Mucosa of gallbladder (tissue), 1 donor: ENCODE data around the gene IL23R. TPM values are rescaled to one million over a fixed set of nuclear protein-coding genes. Genes with fewer than 3 reads are reported as not detected.
"Not testable (repeated sequence)": the region's sequence is repeated elsewhere in the genome, so short reads cannot be mapped to it uniquely, and the experiment has no call there.

ENCODE experiments used
- DNase-seq: peaks from one replicate; pipeline ENCODE4 v3.0.0-alpha.2; 2020; ENCODE audit warnings: low spot score
- total RNA-seq: library from RNA; stranded (reverse); gene quantifications from one replicate; pipeline ENCODE4 v1.2.1, GENCODE V29; 2021
- donor health status: DM: no; HTN: no; CAD: no.

Gene IL23R, protein sequence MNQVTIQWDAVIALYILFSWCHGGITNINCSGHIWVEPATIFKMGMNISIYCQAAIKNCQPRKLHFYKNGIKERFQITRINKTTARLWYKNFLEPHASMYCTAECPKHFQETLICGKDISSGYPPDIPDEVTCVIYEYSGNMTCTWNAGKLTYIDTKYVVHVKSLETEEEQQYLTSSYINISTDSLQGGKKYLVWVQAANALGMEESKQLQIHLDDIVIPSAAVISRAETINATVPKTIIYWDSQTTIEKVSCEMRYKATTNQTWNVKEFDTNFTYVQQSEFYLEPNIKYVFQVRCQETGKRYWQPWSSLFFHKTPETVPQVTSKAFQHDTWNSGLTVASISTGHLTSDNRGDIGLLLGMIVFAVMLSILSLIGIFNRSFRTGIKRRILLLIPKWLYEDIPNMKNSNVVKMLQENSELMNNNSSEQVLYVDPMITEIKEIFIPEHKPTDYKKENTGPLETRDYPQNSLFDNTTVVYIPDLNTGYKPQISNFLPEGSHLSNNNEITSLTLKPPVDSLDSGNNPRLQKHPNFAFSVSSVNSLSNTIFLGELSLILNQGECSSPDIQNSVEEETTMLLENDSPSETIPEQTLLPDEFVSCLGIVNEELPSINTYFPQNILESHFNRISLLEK
- 0.32 TPM for total RNA-seq

DNA sequence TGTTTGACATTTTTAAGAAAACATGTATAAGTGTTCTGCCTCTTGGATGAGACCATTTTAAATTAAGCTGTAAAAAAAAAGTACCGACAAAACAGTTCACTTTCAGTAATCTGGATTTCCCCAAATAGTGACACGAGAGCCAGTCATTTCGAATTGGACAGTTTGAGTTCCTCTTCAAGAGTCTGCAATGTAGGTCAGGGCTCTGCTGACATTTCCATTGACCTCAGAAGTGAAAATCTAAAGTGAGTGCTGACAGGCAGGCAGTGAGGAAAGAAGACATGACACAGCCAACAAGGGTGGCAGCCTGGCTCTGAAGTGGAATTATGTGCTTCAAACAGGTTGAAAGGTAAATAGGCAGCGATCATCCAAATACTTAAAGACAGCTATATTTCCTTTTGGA is at the start of gene IL23R:
TSS of gene IL23R (plus strand) at position 259 of the 400 bp plus-strand sequence. CDS start 1,667 bp downstream, outside the sequence.
- no peak for DNase-seq

DNA sequence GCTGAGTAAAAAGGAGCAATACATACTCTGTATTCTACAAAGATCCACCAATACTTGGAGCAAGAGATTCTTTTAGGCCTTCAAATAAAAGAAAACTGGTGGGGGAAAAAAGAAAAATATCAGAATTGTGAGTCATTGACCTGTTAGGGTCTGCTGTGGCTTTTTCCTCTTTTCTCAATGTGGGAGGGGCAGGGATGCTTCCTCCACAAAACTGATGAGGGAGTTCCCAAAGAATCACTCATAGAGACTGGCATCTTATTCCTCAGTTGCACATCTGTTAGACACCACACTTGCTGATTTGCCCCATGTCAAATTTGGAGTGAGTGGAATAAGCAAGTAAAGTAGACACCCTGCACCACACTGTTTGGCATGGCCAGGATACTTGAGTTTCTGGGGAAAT is 48.1 kb upstream of the IL23R start:
- DNase-seq, result no peak

DNA sequence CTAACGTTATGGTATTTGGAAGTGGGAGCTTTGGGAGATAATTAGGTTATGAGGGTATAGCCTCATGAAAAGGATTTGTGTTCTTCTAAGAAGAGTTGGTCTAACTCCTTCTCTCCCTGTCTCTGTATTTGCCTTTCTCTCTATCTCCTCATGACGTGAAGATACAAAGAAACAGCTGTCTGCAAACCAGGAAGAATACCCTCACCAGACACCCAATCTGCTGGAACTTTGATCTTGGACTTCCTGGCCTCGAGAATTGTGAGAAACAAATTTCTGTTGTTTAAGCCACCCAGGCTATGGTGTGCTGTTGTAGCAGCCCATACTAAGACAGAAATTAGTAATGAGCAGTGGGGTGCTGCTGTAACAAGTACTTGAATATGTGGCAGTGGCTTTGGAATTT is 47.6 kb upstream of the IL23R start:
- no peak for DNase-seq

DNA sequence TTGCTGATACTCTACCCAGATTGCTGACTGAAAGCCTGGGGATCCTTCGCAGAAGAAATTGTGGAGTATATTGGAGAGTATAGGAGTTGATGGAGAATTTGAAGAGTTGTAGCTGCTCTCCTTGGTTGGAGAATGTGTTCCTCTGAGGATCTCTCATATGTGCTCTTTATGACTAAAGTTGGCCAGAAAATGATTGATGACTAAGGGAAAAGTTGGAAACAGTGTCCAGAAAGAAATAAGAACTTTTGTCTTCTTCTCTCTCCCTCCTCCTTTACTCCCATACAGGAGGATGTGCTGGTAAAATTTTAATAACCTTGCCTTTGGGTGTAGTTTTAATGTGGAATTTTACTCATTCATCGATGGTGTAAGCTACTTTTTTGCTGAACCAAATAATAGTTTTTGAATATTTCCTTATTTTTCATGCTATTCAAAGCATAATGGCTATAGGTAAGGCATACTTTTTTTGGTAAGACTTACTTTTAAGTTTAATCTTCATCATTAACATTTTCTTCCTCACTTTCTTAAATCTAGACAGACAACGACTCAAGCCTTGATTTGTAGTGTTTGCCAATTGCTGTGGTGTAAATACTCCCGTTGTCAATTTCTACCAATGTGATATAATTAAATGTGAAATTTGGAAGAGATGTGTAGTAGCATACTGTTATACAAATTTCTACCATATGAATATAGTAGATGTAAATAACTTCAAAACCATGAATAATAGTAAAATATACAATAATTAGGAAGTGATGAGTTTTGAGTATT is 45.2 kb upstream of the IL23R start:
- no peak for DNase-seq

DNA sequence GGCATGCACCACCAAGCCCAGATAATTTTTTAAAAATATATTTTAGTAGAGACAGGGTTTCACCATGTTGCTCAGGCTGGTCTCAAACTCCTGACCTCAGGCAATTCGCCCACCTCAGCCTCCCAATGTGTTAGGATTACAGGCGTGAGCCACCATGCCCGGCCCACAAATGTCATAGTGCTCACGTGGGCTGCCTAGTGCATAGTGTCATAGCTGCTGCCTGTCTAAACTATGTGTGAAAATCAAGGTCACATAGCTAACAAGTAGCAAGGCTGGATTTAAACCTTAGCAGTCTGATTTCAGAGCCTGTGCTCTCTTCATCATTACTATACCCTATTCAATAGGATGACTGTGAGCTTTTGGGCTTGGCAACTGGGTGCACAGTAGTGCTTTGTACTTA is 41.8 kb upstream of the IL23R start:
- no peak for DNase-seq

DNA sequence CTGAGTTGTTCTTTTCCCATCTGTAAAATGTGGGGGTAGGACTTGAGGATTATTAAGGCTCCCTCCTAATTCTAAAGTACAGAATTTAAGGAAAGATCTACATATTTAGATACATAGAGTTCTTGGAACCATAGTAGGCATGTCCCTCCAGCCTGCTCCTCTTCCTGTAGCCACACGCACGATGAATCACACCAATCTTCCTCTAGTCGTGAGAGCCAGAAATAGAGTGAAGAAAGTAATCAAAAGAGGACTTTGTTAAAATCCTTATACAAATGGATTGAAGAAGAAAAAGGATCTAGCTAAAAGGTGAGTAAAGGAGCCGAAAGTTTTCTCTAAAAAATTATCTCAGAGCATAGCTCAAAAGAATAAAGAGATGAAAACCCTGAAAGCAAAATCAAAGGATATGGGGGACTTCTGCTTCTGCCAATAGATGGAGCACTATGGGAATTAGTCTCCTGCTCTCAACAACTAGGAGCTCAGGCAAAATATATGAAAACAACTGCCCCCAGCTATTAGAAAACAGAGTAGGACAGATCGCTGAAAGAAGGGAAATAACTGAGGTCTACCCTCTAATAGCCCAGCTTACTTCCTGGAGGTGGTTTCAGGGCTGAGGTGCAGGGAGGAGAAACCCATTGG is 40.0 kb upstream of the IL23R start:
- no peak for DNase-seq

DNA sequence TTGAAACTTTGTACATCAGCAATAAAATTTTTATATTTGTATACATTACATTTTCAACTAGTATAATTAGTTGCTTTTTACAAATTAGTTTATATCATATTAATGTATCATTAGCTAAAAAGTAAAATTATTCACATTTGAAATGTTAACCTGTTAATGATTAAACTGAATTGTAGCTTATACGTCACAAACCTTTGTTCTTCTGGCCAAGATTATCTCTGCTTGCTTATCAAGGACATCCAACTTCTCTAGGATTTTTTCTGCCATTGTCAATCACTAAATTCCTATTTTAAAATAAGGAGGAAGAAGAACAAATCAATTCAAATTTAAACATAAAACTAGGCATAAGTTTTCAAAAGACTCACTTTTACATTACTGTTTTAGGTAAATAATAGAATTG is 39.3 kb upstream of the IL23R start:
- DNase-seq, result no peak

DNA sequence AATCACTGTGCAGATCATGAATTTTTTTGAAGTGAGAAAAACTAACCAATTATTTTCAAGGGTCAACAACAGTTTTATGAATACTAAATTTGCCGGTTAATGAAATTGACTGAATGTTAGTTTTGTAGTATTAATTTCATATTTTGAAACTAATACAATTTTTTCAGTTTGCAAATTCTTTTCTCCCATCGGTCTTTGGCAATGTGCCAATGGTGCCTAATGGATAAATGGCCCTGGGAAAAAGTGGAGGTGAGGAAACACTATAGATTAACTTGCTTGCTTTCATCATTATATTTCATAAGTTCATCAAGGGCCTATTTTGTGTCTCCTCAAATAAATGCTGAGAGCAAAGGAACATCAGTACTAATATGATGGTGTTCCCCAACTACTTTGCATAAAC is 35.6 kb upstream of the IL23R start:
- no peak for DNase-seq

DNA sequence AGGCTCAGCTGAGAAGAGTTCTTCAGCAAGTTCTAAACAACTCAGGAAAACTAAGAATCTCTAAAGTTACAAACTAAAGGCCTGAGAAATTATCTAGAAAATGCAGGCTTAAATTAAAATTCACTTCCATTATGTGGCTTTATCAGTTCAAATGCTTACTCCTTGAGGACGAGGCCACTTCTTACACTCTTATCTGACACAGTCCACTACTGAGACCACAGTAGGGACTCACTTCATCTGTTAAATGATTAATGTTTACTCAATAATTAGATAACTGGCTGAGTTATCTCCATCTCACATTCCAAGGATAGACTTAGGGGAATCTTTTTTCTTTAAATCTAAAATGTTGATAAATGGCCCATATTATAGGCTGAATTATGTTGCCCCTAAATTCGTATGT is 33.1 kb upstream of the IL23R start:
- DNase-seq, result no peak

DNA sequence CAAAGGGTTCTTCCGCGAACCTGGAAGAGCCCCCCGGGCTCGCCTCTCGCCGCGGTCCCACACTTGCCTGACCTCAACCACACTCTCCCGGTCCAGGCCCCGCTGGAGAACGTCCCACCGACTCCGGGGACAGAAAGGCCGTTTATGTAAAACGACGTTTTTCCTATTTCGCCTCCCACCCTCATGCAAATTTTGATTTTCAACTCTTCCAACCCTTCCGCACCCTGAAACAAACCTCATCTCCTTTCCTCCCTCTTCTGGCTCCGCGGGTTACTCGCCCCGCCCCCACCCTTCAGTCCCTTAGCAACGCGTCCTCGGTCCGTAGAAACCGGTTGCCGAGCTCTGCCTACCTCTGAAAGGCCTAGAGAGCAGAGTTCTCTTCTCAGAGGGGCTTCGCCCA is 31.6 kb upstream of the IL23R start, which contains the start of gene C1orf141:
TSS of gene C1orf141 (minus strand) at position 276 of the 400 bp plus-strand sequence. CDS start 7,730 bp downstream, outside the sequence.
- DNase-seq, result no peak

DNA sequence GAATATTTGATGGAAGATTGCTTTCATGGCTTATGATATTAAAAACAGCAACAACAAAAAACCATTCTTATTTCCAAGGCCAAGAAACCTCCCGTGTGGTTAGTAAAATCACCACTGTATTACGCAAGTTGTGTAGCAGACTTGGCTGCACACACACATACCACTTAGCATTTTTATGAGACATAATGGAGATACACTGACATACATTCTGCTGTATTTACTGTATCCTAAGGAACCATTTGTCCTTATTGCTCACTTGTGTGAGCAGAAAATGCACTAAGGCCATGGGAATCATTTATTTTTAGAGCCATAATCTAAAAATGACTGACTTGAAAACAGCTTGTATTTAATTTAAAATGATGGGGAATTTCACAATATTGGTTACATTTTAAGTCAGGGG is 30.9 kb upstream of the IL23R start:
- DNase-seq, result no peak

DNA sequence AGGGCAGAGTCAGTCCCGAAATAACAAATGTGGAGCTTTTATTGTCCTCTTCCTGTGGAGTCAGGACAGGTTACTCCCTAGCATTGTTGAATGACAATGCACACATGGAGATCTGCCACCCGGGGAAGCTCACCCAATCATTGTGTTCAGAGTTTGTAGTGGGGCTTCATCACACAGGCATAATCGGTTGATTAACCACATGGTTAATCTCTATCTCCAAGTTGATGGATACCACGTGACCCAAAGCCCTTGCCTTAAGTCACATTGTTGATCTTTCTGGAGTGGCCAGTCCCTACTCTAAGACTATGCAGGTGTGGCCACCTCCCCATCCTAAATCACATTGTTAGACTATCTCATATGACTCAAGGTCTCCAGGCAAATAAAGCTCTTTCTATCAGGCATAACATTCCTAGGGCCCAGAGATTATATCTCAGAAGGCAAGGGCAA is 28.9 kb upstream of the IL23R start:
- no peak for DNase-seq

DNA sequence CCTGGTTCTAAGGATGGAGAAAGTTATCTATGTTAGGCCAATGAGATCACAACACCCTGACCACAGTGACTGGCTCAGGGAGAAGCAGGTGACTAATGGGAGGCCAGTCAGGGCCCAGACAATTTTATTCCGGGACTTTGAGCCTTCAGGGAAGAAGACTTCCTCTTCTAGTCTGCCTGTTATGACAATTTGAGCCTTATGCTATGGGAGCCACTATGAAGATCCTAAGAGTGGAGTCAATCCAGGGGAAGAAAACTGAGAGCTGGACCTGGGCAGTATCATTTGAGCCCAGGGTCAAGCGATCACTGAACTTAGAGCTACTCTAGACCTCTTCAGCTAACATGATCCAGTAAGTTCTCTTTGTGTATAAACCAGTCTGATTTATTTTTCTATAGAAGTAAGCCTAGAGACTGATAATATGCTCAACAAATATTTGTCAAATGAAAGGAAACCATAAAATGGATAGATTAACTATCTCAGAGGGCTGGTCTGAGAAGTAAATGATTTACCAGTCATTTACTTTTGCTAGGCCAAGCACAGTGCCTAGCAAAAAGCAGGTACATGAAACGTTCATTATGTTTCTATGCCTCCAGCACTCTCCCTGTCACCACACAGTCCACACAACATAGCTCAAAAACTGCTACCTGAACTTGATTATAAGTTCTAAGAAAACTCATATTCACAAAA is 27.3 kb upstream of the IL23R start:
- no peak for DNase-seq

DNA sequence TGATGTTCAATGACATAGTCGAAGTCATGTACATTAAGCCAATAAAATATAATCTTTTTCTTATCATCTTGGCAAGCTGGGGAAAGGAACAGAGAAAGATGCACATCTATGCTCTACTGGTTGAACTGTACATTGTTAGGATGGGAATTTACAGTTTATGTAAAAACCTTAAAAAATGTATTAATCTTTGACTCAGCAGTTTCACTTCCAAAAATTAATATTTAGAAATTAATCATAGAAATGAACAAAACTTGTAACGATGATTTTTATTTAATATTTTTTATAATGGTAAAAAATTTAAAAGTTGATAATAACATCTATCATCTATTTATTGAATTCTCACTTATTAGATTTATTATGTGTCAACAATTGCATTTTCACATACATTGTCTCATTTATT is 25.8 kb upstream of the IL23R start:
- no peak for DNase-seq

DNA sequence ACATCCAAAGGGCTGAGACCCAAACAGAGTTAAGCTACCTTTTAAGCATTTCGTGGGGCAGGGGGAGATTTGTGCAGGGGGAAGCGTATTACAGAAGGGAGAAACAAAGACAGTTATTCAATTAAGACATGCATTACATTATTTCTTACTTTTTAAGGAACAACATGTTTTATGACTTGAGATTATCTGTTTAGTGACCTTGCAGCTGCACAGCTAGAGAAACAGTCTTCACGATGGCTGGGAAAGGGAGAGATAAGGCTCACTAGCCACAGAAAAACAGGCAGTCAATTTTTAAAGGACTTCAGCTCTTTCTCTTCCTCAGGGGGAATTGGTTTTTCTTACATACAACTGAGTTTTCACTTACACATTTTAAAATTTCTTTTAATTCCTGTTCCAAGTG is 24.4 kb upstream of the IL23R start:
- not testable (repeated sequence) for DNase-seq

DNA sequence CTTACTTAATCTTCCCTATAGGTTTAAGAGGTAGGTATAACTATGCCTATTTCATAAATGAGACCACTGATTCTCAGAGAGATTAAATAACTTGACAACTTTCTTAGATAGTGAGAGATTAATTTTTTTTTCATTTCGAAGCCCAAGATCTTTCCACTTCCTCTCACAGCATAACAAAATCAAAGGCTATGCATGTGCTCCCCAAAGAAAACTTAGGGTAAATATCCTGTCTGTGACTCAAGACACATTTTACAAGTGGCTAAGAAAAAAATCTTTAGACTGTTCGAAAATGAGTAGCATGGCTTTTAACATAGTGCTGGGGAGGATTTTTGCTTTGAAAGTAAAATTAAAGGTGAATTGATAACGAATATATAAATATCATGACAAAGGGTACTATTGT is 23.3 kb upstream of the IL23R start:
- DNase-seq, result no peak

DNA sequence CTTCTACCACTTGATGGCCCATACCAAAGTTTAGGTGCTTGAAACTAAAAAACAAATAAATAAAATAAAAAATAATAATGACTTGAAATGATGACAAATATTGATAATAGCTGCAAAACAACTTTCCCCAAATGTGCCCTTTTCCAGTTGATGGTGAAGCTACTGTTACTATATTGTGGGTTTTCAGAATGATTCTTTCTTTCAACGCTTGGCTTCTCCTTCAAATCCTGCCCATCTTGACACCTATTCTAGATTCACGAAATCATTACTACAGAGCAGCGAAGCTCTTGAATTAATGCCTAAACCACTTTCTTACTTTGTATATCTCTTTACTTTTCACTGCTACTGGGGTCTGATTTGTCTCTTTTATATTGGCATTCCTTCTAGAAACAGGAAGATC is 22.3 kb upstream of the IL23R start:
- no peak for DNase-seq

DNA sequence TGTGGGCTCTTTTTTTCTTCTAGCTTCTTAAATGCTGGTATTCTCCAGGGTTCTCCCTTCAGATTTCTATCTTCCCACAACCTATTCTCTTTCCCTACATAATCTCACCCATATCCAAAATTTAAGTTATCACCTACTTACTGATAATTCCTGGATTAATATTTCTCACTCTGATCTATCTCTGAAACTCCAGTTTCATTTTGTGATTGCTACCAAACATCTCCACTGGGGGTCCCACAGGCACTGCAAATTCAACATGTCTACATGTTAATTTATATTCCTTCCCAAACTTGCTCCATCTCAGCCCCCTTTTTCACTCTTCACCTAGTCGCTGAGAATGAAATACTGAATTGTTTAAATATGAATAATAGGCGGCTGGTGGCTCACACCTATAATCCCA is 21.6 kb upstream of the IL23R start:
- no peak for DNase-seq

DNA sequence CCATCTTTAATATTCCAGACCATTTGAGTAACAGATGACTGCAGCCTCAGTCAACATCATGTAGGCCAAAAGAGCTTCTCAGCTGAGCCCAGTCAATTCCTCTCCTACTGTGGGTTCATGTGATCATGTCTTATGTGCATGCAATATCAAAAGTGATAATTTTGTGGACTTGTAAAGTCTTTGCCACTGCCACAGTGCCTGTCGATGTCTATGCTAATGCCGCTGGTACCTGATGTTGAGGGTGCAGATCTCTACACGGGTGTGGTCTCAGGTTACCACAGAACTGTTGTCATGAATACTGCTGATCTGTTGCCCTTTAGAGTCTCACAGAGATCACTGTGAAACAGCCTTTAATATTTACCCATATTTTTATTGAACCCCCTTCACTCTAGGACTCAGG is 20.2 kb upstream of the IL23R start:
- no peak for DNase-seq

DNA sequence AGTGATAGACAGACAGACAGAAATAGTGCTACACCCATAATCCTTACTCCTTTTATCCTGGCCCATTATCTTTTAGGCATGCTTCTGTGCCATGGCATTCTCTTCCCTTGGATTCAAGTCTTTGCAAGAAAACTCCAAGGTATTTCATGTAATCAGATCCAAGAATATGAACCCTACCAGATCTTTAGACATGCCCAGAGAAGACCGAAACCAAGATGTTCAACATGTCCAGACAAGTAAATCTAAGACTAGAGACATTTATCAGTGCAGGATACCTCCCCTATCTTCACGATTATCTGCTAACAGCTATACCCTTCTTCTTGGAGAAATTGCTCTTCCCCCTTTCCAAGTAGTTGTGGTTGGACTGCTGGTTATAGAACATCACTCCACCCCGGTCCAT is 19.7 kb upstream of the IL23R start:
- no peak for DNase-seq

DNA sequence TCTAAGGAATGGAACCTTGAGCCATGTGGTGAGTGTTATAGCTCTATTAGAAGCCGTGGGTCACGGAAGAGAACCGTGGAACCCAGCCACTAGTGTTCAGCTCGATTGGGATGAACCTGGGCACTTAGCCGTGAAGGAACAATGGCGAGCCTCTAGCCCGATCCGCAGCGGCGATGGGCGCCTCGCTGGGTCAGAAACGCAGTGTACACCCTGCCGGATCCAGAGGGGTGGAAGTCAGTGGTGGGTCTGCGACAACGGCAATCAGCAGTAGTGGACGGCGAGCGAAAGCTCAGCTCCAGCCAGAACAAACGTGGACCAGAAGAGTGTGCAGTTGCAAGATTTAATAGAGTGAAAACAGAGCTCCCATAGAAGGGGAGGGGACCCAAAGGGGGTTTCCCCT is 18.3 kb upstream of the IL23R start:
- DNase-seq, result not testable (repeated sequence)
